Cardiac muscle cell (in vitro differentiated cells and primary cell): ENCODE results near the gene PKP4. TPM values are rescaled to one million over a fixed set of nuclear protein-coding genes. Genes with fewer than 3 reads are reported as not detected.

ENCODE experiments used
- DNase-seq, 2 donors: peaks; one replicate each; pipeline versions ENCODE4 v3.0.0 to v3.0.0-alpha.2; 2010 to 2017; ENCODE audit warnings: low read depth in 1 of 2, low spot score in 1 of 2
- H3K27ac ChIP-seq: fragments of 200-600 bp; sonication (generic); 2 replicates; pipeline ENCODE4 v1.5.1; 2016
- H3K27me3 ChIP-seq: fragments of 200-600 bp; sonication (generic); 2 replicates; pipeline ENCODE4 v1.6.0; 2016; ENCODE audit warnings: control low read depth
- H3K36me3 ChIP-seq: fragments of 200-600 bp; sonication (generic); 2 replicates; pipeline ENCODE4 v1.5.1; 2016; ENCODE audit warnings: control low read depth
- H3K4me1 ChIP-seq: fragments of 200-600 bp; sonication (generic); 2 replicates; pipeline ENCODE4 v1.8.1; 2017; ENCODE audit warnings: low read depth, mild to moderate bottlenecking, mixed run types
- H3K4me3 ChIP-seq: fragments of 200-600 bp; sonication (generic); 2 replicates; pipeline ENCODE4 v1.5.1; 2016; ENCODE audit warnings: mild to moderate bottlenecking
- H3K9me3 ChIP-seq: fragments of 200-600 bp; sonication (generic); 2 replicates; pipeline ENCODE4 v1.5.1; 2017; ENCODE audit warnings: low read depth, mild to moderate bottlenecking, control low read depth
- CTCF ChIP-seq: IDR thresholded peaks from 2 replicates; pipeline ENCODE4 v1.5.1; 2012; ENCODE audit warnings: low read depth, mild to moderate bottlenecking, low read length
- polyA plus RNA-seq: library from polyadenylated mRNA; unstranded; fragments of >200 nt; fragmentation: Nextera tagmentation; extraction: Ambion mirVana; gene quantifications from 2 replicates; pipeline ENCODE4 v1.2.1, GENCODE V29; 2016
- total RNA-seq: library from RNA; depleted of rRNA; stranded (reverse); fragments of >200 nt; gene quantifications from 2 replicates; pipeline ENCODE4 v1.2.3, GENCODE V29; 2016

The PKP4 gene
- total and polyA plus RNA-seq, 2 experiments from 2014 or later: 7.2 to 73.1 TPM

- no peaks in the 10 kb centered on the region for H3K9me3 ChIP-seq
- TF ChIP-seq CTCF: no peak
- no peaks in the 10 kb centered on the region for H3K36me3 ChIP-seq
- H3K4me3 ChIP-seq: no peak overlapping the region
- no peaks in the 10 kb centered on the region for H3K4me1 ChIP-seq
- H3K27ac ChIP-seq: no peak overlapping the region
- H3K27me3 ChIP-seq: no peaks in the 10 kb centered on the region
- DNase-seq: peak in 1 of 2 donors; percentile 84
Measured at GRCh38 chr2:158539176-158540005, 82.6 kb downstream of the PKP4 start.

DNA sequence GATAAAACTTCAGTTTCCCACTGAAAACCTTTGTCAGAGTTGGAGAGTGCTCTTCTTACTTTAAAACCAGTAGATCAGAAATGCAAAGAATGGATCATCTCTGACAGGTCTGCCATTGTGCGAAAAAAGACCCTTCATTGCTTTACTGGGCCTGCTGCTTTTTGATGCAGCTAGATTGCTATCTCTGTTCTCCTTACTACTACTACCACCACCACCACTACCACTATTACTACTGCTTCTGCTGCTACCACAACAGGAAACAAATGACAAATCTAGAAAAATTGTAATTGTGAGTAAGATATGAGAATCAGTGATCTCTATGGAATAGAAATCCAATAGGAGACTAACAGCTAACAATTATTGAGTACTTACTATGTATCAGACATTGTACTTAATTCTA lies 85.8 kb downstream of the PKP4 start:
- TF ChIP-seq CTCF: no peak
- H3K36me3 ChIP-seq: no peaks in the 10 kb centered on the region

DNA sequence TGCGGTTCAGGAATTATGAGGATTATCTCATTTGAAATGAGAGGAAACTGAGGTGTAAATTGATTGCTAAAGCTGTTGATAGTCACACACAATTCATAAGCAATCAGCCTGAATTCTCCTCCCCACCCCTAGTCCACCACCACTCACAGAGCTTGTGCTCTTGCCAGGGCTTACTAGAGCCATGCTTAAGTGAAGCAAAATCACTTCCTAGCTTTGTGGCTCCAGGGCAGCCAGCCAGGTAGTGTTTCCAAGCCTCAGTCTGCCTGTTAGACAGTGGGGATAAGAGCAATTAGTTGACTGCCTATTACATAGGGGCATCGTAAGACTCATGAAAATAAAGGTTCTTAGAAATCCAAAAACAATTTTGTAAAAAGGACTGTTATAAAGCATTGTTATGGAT lies 87.2 kb downstream of the PKP4 start:
- no peaks in the 10 kb centered on the region for H3K4me1 ChIP-seq
- H3K9me3 ChIP-seq: no peaks in the 10 kb centered on the region
- no peak overlapping the region for H3K4me3 ChIP-seq
- no peaks in the 10 kb centered on the region for H3K36me3 ChIP-seq
- no peak for TF ChIP-seq CTCF
- no peak for DNase-seq
- no peak overlapping the region for H3K27ac ChIP-seq
- H3K27me3 ChIP-seq: no peaks in the 10 kb centered on the region

More for the DNA sequence above, 85.8 kb downstream of the PKP4 start:
- H3K27me3 ChIP-seq: no peaks in the 10 kb centered on the region
- H3K9me3 ChIP-seq: no peaks in the 10 kb centered on the region
- no peak overlapping the region for H3K4me3 ChIP-seq
- H3K27ac ChIP-seq: no peak overlapping the region
- no peak for DNase-seq
- no peaks in the 10 kb centered on the region for H3K4me1 ChIP-seq

GRCh38 chr2:158544998-158545397 lies 88.2 kb downstream of the PKP4 start:
- TF ChIP-seq CTCF: no peak
- Histone ChIP-seq H3K36me3 (no peaks in the 10 kb centered on the region), H3K4me1 (no peaks in the 10 kb centered on the region), H3K9me3 (no peaks in the 10 kb centered on the region), H3K27ac (no peak overlapping the region), H3K27me3 (no peaks in the 10 kb centered on the region), H3K4me3 (no peak overlapping the region)
- DNase-seq: no peak

GRCh38 chr2:158546412-158547144 lies 89.8 kb downstream of the PKP4 start:
- Histone ChIP-seq H3K4me1 (no peaks in the 10 kb centered on the region), H3K27me3 (no peaks in the 10 kb centered on the region), H3K36me3 (no peaks in the 10 kb centered on the region), H3K4me3 (no peak overlapping the region), H3K9me3 (no peaks in the 10 kb centered on the region), H3K27ac (no peak overlapping the region)
- TF ChIP-seq CTCF: no peak
- DNase-seq: no peak
